Esophagus squamous epithelium (tissue), 5 donors: ENCODE measurements around the gene PPP2R1A. TPM values are rescaled to one million over a fixed set of nuclear protein-coding genes. Genes with fewer than 3 reads are reported as not detected.

ENCODE experiments used
- DNase-seq: peaks from one replicate; lab custom pipeline; 2025; lab: John Stamatoyannopoulos, UW
- H3K27ac ChIP-seq, 4 donors: fragments of 200-600 bp; sonication (generic); one replicate each; pipeline ENCODE4 v1.5.1; 2016 to 2019; ENCODE audit warnings: mild to moderate bottlenecking in 1 of 4
- H3K27me3 ChIP-seq, 4 donors: fragments of 200-600 bp; sonication (generic); 1 replicate in 3 of 4; 2 replicates in 1 of 4; pipeline versions ENCODE4 v1.5.1 to v1.6.0; 2017 to 2021; ENCODE audit warnings: antibody characterized with exemption in 1 of 4
- H3K36me3 ChIP-seq, 3 donors: fragments of 200-600 bp; sonication (generic); one replicate each; pipeline ENCODE4 v1.5.1; 2016 to 2019
- H3K4me1 ChIP-seq, 3 donors: fragments of 200-600 bp; sonication (generic); one replicate each; pipeline ENCODE4 v1.5.1; 2017 to 2019
- H3K4me3 ChIP-seq, 4 donors: fragments of 200-600 bp; sonication (generic); 1 replicate in 3 of 4; 2 replicates in 1 of 4; pipeline ENCODE4 v1.5.1; 2016 to 2019; ENCODE audit warnings: mild to moderate bottlenecking in 2 of 4, moderate library complexity in 1 of 4
- H3K9me3 ChIP-seq, 3 donors: fragments of 200-600 bp; sonication (generic); one replicate each; pipeline ENCODE4 v1.5.1; 2016 to 2019
- CTCF ChIP-seq, 6 experiments: fragments of 450-650 bp in 4 of 6; fragments of 200-600 bp in 2 of 6; sonication (generic) in 2 of 6; IDR thresholded peaks; one replicate each; pipeline ENCODE4 v1.5.1; 2016 to 2019; ENCODE audit warnings: antibody characterized with exemption in 6 of 6, mild to moderate bottlenecking in 4 of 6, moderate library complexity in 4 of 6
- POLR2A ChIP-seq, 4 donors: fragments of 450-650 bp; IDR thresholded peaks; one replicate each; pipeline ENCODE4 v1.6.1; 2017; ENCODE audit warnings: antibody characterized with exemption in 4 of 4, mild to moderate bottlenecking in 4 of 4, moderate library complexity in 3 of 4
- WGBS, 2 donors: methylation state at CpG; one replicate each; pipeline ENCODE4 v1.1.5; 2018; 5-methylcytosine and 5-hydroxymethylcytosine counted together
- intact Hi-C: fragments of 100-400 bp; cut with DNase I; formaldehyde crosslinking; loops from one replicate; pipeline ENCODE4 v1.15.0; 2022
- total RNA-seq, 4 donors: library from RNA; depleted of rRNA; stranded (reverse); fragments of >200 nt; gene quantifications; one replicate each; pipeline ENCODE4 v1.1.0, GENCODE V29; 2016
- donor health status: DM: yes; HTN: yes; CAD: no.

Gene PPP2R1A
- total RNA-seq, 4 donors from 2014 or later = 126 to 225 (median 152) TPM

GRCh38 chr19:52217576-52217975, 27.7 kb downstream of the PPP2R1A start:
- Histone ChIP-seq H3K27ac (no peak overlapping the region), H3K9me3 (no peaks in the 10 kb centered on the region), H3K36me3 (peaks cover 69 to 100% (median 90%) of the 10 kb centered on the region in 3 donors), H3K4me3 (no peak overlapping the region), H3K4me1 (peaks cover 0 to 14% (median 0%) of the 10 kb centered on the region in 3 donors), H3K27me3 (no peaks in the 10 kb centered on the region)
- TF ChIP-seq POLR2A (IDR thresholded peaks at IDR 0.05) (no peak), CTCF (IDR thresholded peaks at IDR 0.05) (no peak)
- intact Hi-C loops = no loop called here
- WGBS, 2 donors = 80 to 88% methylated on average over 4 to 5 of the region's 5 CpGs
- DNase-seq = no peak

- H3K4me3 ChIP-seq = no peak overlapping the region
- H3K4me1 ChIP-seq = peaks cover 0 to 14% (median 0%) of the 10 kb centered on the region in 3 donors
- H3K9me3 ChIP-seq = no peaks in the 10 kb centered on the region
- WGBS, 2 donors = 92 to 95% methylated on average over 3 to 5 of the region's 8 CpGs
- no peak overlapping the region for H3K27ac ChIP-seq
- H3K36me3 ChIP-seq = peaks cover 59 to 100% (median 90%) of the 10 kb centered on the region in 3 donors
- H3K27me3 ChIP-seq = no peaks in the 10 kb centered on the region
- no peak for DNase-seq
- intact Hi-C loops = no loop called here
- TF ChIP-seq CTCF (IDR thresholded peaks at IDR 0.05) (no peak), POLR2A (IDR thresholded peaks at IDR 0.05) (no peak)
Observed at GRCh38 chr19:52219611-52220010, 29.8 kb downstream of the PPP2R1A start.

- no peak for TF ChIP-seq POLR2A (IDR thresholded peaks at IDR 0.05)
- TF ChIP-seq CTCF (IDR thresholded peaks at IDR 0.05) = no peak
- H3K27ac ChIP-seq = no peak overlapping the region
- WGBS, 2 donors = 97 to 100% methylated on average over 4 to 6 of the region's 6 CpGs
- no peaks in the 10 kb centered on the region for H3K27me3 ChIP-seq
- DNase-seq = no peak
- no peaks in the 10 kb centered on the region for H3K9me3 ChIP-seq
- no peak overlapping the region for H3K4me3 ChIP-seq
- intact Hi-C loops = no loop called here
- H3K4me1 ChIP-seq = peaks cover 0 to 14% (median 0%) of the 10 kb centered on the region in 3 donors
- peaks cover 54 to 100% (median 88%) of the 10 kb centered on the region in 3 donors for H3K36me3 ChIP-seq
Observed at GRCh38 chr19:52221031-52221430, 31.2 kb downstream of the PPP2R1A start.

- peaks cover 56 to 100% (median 88%) of the 10 kb centered on the region in 3 donors for H3K36me3 ChIP-seq
- H3K4me1 ChIP-seq = peaks cover 0 to 14% (median 0%) of the 10 kb centered on the region in 3 donors
- no peak for TF ChIP-seq CTCF (IDR thresholded peaks at IDR 0.05)
- no peak for TF ChIP-seq POLR2A (IDR thresholded peaks at IDR 0.05)
- intact Hi-C loops = no loop called here
- no peaks in the 10 kb centered on the region for H3K9me3 ChIP-seq
- 90 to 92% methylated on average over 5 to 7 of the region's 7 CpGs for WGBS, 2 donors
- no peak for DNase-seq
- no peaks in the 10 kb centered on the region for H3K27me3 ChIP-seq
- H3K4me3 ChIP-seq = no peak overlapping the region
- no peak overlapping the region for H3K27ac ChIP-seq
Observed at GRCh38 chr19:52221831-52222375, 32.1 kb downstream of the PPP2R1A start.

GRCh38 chr19:52224211-52224610, 34.4 kb downstream of the PPP2R1A start:
- 88 to 91% methylated on average over 5 of the region's 5 CpGs for WGBS, 2 donors

More at GRCh38 chr19:52224211-52224610, 34.4 kb downstream of the PPP2R1A start:
- H3K4me3 ChIP-seq = no peak overlapping the region
- no peak for DNase-seq
- H3K27ac ChIP-seq = no peak overlapping the region
- peaks cover 0 to 2% (median 0%) of the 10 kb centered on the region in 3 donors for H3K4me1 ChIP-seq
- no peak for TF ChIP-seq CTCF (IDR thresholded peaks at IDR 0.05)
- no peak for TF ChIP-seq POLR2A (IDR thresholded peaks at IDR 0.05)
- peaks cover 48 to 100% (median 74%) of the 10 kb centered on the region in 3 donors for H3K36me3 ChIP-seq
- H3K27me3 ChIP-seq = no peaks in the 10 kb centered on the region
- intact Hi-C loops = no loop called here
- H3K9me3 ChIP-seq = no peaks in the 10 kb centered on the region
